HCT116 (cell line): ENCODE data around the gene C4orf17. TPM values are rescaled to one million over a fixed set of nuclear protein-coding genes. Genes with fewer than 3 reads are reported as not detected.

Source experiments
- ATAC-seq: fragments of 200-7000 bp; cut with Tn5 transposase; 2 replicates; pipeline ENCODE4 v1.9.1; 2020; ENCODE audit warnings: mild to moderate bottlenecking, moderate library complexity
- BruUV-seq: library from RNA; stranded (reverse); fragments of 400-500 nt; replicated peaks from 2 replicates; lab custom pipeline; 2021; lab: Mats Ljungman, UMichigan
- CTCF ChIA-PET: fragments of 300-600 bp; sonication (Branson Sonifier 250); formaldehyde crosslinking; loops from one replicate; lab custom pipeline; 2021; ENCODE audit warnings: antibody characterized with exemption; lab: Charles Lee
- POLR2A ChIA-PET: fragments of 300-600, 350-600 bp; sonication (Branson Sonifier 250); formaldehyde crosslinking; loops from one replicate; lab custom pipeline; 2021; ENCODE audit warnings: antibody characterized with exemption; lab: Charles Lee
- RAD21 ChIA-PET, 2 experiments: fragments of 300-600 bp; sonication (Branson Sonifier 250); formaldehyde crosslinking; loops; one replicate each; lab custom pipeline; 2023; ENCODE audit warnings: low total read pairs in 2 of 2; ENCODE audit not compliant: uncharacterized antibody in 2 of 2, unreplicated experiment in 2 of 2, low non-redundant PET in 1 of 2; lab: Charles Lee
- DNase-seq: peaks from one replicate; pipeline ENCODE4 v3.0.0-alpha.2; 2010; ENCODE audit warnings: low read depth, low spot score
- H2AFZ ChIP-seq: fragments of 200-600 bp; shearing (Covaris generic), sonication (generic); 2 replicates; pipeline ENCODE4 v1.6.1; 2017; ENCODE audit warnings: low read depth, mixed run types, mixed read lengths, antibody characterized with exemption, low read length; ENCODE audit not compliant: poor library complexity, severe bottlenecking
- H3K27ac ChIP-seq: 2 replicates; pipeline ENCODE4 v1.5.1; 2012; ENCODE audit warnings: low read depth, low read length
- H3K27me3 ChIP-seq: fragments of 200-600 bp; sonication (generic); 2 replicates; pipeline ENCODE4 v1.6.1; 2016; ENCODE audit warnings: mixed run types, low read length, mixed read lengths; ENCODE audit not compliant: insufficient read depth
- H3K36me3 ChIP-seq, 2 experiments: fragments of 200-500 bp in 1 of 2; fragments of 200-600 bp in 1 of 2; sonication (Bioruptor generic) in 1 of 2; sonication (generic) in 1 of 2; 2 replicates each; pipeline versions ENCODE4 v1.5.1 to v1.6.1; 2014 to 2016; ENCODE audit warnings: low read length in 2 of 2, inconsistent platforms in 1 of 2, mixed read lengths in 1 of 2, mixed run types in 1 of 2; ENCODE audit not compliant: insufficient read depth in 2 of 2, control insufficient read depth in 1 of 2
- H3K4me1 ChIP-seq, 2 experiments: fragments of 200-600 bp in 1 of 2; sonication (generic) in 1 of 2; 2 replicates each; pipeline versions ENCODE4 v1.5.1 to v1.6.1; 2012 to 2017; ENCODE audit warnings: low read length in 2 of 2, inconsistent platforms in 1 of 2, mild to moderate bottlenecking in 1 of 2, mixed read lengths in 1 of 2, mixed run types in 1 of 2, moderate library complexity in 1 of 2; ENCODE audit not compliant: insufficient read depth in 2 of 2, control insufficient read depth in 1 of 2
- H3K4me2 ChIP-seq: fragments of 200-600 bp; sonication (generic); 2 replicates; pipeline ENCODE4 v1.6.1; 2017; ENCODE audit warnings: mixed run types, low read length, mixed read lengths
- H3K4me3 ChIP-seq, 2 experiments: fragments of 200-600 bp in 1 of 2; sonication (generic) in 1 of 2; replicated peaks in 1 of 2; 2 replicates each; pipeline ENCODE4 v1.5.1; 2011 to 2016; ENCODE audit warnings: low read length in 2 of 2, control low read depth in 1 of 2, low read depth in 1 of 2, mild to moderate bottlenecking in 1 of 2, mixed read lengths in 1 of 2, mixed run types in 1 of 2
- H3K79me2 ChIP-seq: fragments of 200-600 bp; sonication (generic); 2 replicates; pipeline ENCODE4 v1.6.1; 2017; ENCODE audit warnings: mild to moderate bottlenecking, mixed run types, low read length, moderate library complexity, mixed read lengths; ENCODE audit not compliant: insufficient read depth
- H3K9ac ChIP-seq: fragments of 200-600 bp; sonication (generic); 2 replicates; pipeline ENCODE4 v1.6.1; 2016; ENCODE audit warnings: low read length, mixed read lengths
- H3K9me2 ChIP-seq: fragments of 200-600 bp; sonication (generic), shearing (Covaris generic); 2 replicates; pipeline ENCODE4 v1.6.1; 2017; ENCODE audit warnings: mixed run types, mild to moderate bottlenecking, moderate library complexity; ENCODE audit not compliant: insufficient read depth
- H3K9me3 ChIP-seq, 2 experiments: fragments of 200-500 bp in 1 of 2; fragments of 200-600 bp in 1 of 2; sonication (Bioruptor generic) in 1 of 2; sonication (generic) in 1 of 2; 2 replicates each; pipeline ENCODE4 v1.6.1; 2014 to 2017; ENCODE audit warnings: low read length in 2 of 2, mixed read lengths in 2 of 2, inconsistent platforms in 1 of 2, low read depth in 1 of 2, mild to moderate bottlenecking in 1 of 2, mixed run types in 1 of 2, moderate library complexity in 1 of 2; ENCODE audit not compliant: control insufficient read depth in 1 of 2, insufficient read depth in 1 of 2
- H4K20me1 ChIP-seq: fragments of 200-600 bp; sonication (generic), shearing (Covaris generic); 2 replicates; pipeline ENCODE4 v1.6.1; 2017; ENCODE audit warnings: mixed run types, mild to moderate bottlenecking, moderate library complexity; ENCODE audit not compliant: insufficient read depth
- CBX3 ChIP-seq: IDR thresholded peaks from 2 replicates; pipeline ENCODE4 v1.6.1; 2012; ENCODE audit warnings: low read depth
- SRF ChIP-seq: IDR thresholded peaks from 2 replicates; pipeline ENCODE4 v1.6.1; 2012; ENCODE audit warnings: low read depth
- intact Hi-C: fragments of 100-400 bp; cut with micrococcal nuclease; formaldehyde crosslinking; loops from 2 replicates; pipeline ENCODE4 v1.10.0; 2022
- total RNA-seq: library from RNA; stranded (reverse); gene quantifications from one replicate; pipeline ENCODE4 v1.2.1, GENCODE V29; 2021; ENCODE audit not compliant: unreplicated experiment

Gene C4orf17
- total RNA-seq, 1 experiment from 2014 or later = not detected

DNA sequence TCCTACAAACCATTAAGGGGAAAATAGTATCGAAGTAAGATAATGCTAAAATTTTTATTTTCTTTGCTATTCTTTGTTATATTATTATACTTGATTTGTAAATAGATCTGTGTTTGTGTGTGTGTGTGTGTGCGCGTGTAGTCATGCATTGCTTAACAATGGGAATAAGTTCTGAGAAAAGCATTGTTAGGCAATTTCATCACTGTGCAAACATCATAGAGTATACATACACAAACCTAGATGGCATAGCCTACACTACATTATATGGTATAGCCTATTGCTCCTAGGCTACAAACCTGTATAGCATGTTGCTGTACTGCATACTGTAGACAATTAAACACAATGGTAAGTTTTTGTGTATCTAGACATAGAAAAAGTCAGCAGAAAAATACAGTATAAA is 80.9 kb downstream of the C4orf17 start:
- Histone ChIP-seq H3K79me2 (no peaks in the 10 kb centered on the region), H3K9ac (no peak overlapping the region), H3K9me2 (no peaks in the 10 kb centered on the region), H3K4me2 (no peak overlapping the region), H3K4me1 (no peaks in the 10 kb centered on the region), H3K27ac (no peak overlapping the region), H2AFZ (no peak overlapping the region), H4K20me1 (no peaks in the 10 kb centered on the region), H3K4me3 (no peak overlapping the region), H3K9me3 (no peaks in the 10 kb centered on the region), H3K36me3 (no peaks in the 10 kb centered on the region), H3K27me3 (no peaks in the 10 kb centered on the region)
- no peak for DNase-seq
- intact Hi-C loops = no loop called here
- POLR2A ChIA-PET = no interaction called here
- RAD21 ChIA-PET = no interaction called here
- ATAC-seq = no peak
- BruUV-seq = no TSS peak
- TF ChIP-seq SRF = no peak
- no peak for TF ChIP-seq CBX3
- CTCF ChIA-PET = no interaction called here

Other genes starting within 250 kb of the C4orf17 start
- not detected for gene ADH1A, start 220.0 kb upstream of the C4orf17 start, total RNA-seq
- 1.8 TPM for gene ADH1B, start 189.6 kb upstream of the C4orf17 start, total RNA-seq
- gene ADH1C, start 158.3 kb upstream of the C4orf17 start, total RNA-seq = not detected
- gene ADH7, start 75.7 kb upstream of the C4orf17 start, total RNA-seq = not detected
- gene TRMT10A, start 53.0 kb downstream of the C4orf17 start, total RNA-seq = 7.4 TPM
- 0.20 TPM for gene MTTP, start 63.8 kb downstream of the C4orf17 start, total RNA-seq
- not detected for gene C4orf54, start 146.8 kb downstream of the C4orf17 start, total RNA-seq